ENCODE data around the gene ZBTB20. TPM values are rescaled to one million over a fixed set of nuclear protein-coding genes. Genes with fewer than 3 reads are reported as not detected.

Gene ZBTB20
- total RNA-seq, 6 experiments from 2014 or later, result 8.0 to 14.1 (median 10.4) TPM

DNA sequence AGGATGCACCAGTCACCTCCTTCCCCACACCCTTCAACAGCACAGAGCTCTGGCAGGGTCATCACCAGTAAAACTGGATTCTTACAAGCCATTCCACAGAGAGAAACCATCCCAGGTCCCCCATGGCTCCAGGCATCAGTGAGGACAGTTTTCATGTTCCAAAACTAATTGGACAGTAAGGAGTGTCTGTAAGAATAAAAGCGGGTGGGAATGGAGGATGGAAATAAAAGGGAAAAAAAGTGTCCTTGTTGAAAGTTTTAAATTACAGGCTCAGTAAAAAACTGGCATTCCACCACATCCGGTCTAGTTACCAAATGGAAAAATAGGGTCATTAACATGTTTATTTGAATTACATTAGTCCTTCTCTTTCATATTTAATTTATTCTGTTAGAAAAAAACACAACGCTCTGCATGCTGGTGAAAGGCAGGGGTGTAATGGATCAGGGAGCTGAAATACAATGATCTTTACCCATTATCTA, 735.9 kb downstream of the ZBTB20 start:
- DNase-seq, result peak; percentile 41
- Mint-ChIP-seq H3K36me3 (ENCODE audit: low read depth) (no peaks in the 10 kb centered on the region), H3K27me3 (ENCODE audit: insufficient read depth) (no peaks in the 10 kb centered on the region; the same call in 1 of the 2 replicates), H3K27ac (peak overlapping the region; percentile 90), H3K4me3 (peak overlapping the region; percentile 83), H3K9me3 (no peaks in the 10 kb centered on the region), H3K4me1 (ENCODE audit: low read depth) (peaks cover 77% of the 10 kb centered on the region)
- TF ChIP-seq, protein P1, sequence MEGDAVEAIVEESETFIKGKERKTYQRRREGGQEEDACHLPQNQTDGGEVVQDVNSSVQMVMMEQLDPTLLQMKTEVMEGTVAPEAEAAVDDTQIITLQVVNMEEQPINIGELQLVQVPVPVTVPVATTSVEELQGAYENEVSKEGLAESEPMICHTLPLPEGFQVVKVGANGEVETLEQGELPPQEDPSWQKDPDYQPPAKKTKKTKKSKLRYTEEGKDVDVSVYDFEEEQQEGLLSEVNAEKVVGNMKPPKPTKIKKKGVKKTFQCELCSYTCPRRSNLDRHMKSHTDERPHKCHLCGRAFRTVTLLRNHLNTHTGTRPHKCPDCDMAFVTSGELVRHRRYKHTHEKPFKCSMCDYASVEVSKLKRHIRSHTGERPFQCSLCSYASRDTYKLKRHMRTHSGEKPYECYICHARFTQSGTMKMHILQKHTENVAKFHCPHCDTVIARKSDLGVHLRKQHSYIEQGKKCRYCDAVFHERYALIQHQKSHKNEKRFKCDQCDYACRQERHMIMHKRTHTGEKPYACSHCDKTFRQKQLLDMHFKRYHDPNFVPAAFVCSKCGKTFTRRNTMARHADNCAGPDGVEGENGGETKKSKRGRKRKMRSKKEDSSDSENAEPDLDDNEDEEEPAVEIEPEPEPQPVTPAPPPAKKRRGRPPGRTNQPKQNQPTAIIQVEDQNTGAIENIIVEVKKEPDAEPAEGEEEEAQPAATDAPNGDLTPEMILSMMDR (IDR thresholded peaks at IDR 0.05), result no peak

DNA sequence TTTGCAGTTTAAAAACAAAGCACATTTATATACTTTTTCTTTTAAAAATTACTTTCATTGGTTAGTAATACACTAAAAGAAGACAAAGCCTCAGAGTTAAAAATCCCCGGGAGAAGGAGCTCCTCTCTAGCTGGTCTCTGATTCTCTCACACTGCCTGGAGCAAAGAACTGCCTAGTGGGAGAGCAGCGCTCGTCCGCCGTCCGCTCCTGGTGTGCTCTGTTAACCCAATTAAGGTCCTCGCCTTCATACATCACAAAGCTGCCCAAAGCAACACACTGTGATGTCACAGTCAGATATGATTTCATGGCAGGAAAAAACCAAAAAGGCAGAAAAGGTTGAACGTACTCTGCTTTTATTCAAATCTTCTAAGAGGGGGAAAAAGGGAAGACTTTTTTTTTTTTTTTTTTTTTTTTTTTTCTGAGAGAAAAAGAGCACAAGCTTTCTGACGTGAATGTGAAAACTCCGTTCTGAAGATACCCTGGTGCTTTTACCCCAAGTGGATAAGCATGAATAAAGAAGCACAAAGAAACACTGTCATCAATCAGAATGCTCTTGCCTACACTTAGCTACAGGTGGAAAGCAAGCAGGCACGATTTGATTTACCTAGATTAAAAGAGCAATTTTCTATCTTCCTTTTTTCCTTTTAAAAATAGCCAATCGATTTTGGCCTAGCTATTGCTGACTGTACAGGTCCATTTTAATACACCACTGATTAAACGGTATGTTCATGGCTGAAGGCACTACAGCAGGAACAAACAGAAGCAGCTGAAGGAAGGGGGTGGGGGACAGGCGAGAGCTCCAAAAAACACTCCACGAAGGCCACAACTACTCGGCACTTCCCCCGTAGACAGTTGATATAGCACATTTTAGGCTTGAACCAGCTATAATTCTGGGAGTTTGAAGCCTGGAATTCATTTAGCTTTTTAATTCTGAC, 738.1 kb downstream of the ZBTB20 start:
- H3K27ac Mint-ChIP-seq, result peak overlapping the region; percentile 90; the same call in 1 of the 2 replicates
- peaks cover 96% of the 10 kb centered on the region for H3K4me1 Mint-ChIP-seq (ENCODE audit: low read depth)
- H3K36me3 Mint-ChIP-seq (ENCODE audit: low read depth), result no peaks in the 10 kb centered on the region
- no peaks in the 10 kb centered on the region for H3K9me3 Mint-ChIP-seq
- DNase-seq, result no peak
- TF ChIP-seq, protein P1 (IDR thresholded peaks at IDR 0.05), result no peak
- H3K27me3 Mint-ChIP-seq (ENCODE audit: insufficient read depth), result no peaks in the 10 kb centered on the region; the same call in 1 of the 2 replicates
- peak overlapping the region; percentile 83 for H3K4me3 Mint-ChIP-seq

DNA sequence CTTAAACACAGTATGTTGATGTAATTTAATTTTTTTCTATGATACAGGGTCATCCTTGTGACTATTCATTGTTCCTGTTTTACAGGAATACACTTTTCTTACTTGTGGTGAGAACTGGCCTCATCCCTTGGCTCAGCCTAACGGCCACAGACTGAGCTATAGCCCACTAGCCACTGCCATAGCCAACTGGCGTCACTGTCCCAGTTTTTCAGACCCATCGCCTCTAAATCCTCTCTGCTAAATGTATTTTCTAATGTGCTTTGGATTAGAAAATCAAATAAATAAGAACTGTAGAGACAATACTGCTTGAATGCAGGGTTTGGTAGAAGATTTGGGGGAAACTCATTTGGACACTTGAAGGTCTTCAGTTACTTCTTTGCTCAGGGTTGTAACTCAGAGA, 740.2 kb downstream of the ZBTB20 start:
- peaks cover 82% of the 10 kb centered on the region for H3K4me1 Mint-ChIP-seq (ENCODE audit: low read depth)
- H3K4me3 Mint-ChIP-seq, result no peak overlapping the region
- TF ChIP-seq, protein P1 (IDR thresholded peaks at IDR 0.05), result no peak
- no peaks in the 10 kb centered on the region for H3K9me3 Mint-ChIP-seq
- no peak overlapping the region for H3K27ac Mint-ChIP-seq
- H3K36me3 Mint-ChIP-seq (ENCODE audit: low read depth), result no peaks in the 10 kb centered on the region
- DNase-seq, result no peak
- no peaks in the 10 kb centered on the region; the same call in 1 of the 2 replicates for H3K27me3 Mint-ChIP-seq (ENCODE audit: insufficient read depth)

DNA sequence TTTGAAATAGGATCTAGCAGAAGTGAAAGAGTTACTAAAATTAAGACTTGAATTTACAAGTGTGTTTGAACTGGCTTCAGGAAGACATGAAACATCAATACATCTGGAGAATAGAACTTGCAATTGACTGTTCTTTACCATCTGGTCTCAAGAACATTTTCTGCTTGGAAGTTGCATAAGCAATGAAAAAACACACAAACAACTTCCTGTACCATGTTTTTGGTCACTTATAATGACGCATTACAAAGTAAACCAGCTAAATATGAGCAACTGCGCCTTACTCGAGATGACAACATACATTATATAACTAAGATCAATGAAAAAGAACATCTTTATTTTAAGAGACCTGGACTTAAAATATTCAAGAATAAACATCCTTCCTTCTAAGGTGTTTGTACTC, 740.8 kb downstream of the ZBTB20 start:
- Mint-ChIP-seq H3K27me3 (ENCODE audit: insufficient read depth) (no peaks in the 10 kb centered on the region; the same call in 1 of the 2 replicates), H3K9me3 (no peaks in the 10 kb centered on the region), H3K36me3 (ENCODE audit: low read depth) (no peaks in the 10 kb centered on the region), H3K27ac (peak overlapping the region; percentile 9), H3K4me1 (ENCODE audit: low read depth) (peaks cover 76% of the 10 kb centered on the region), H3K4me3 (peak overlapping the region; percentile 10; the same call in 1 of the 2 replicates)
- TF ChIP-seq, protein P1 (IDR thresholded peaks at IDR 0.05), result no peak
- DNase-seq, result peak; percentile 47

DNA sequence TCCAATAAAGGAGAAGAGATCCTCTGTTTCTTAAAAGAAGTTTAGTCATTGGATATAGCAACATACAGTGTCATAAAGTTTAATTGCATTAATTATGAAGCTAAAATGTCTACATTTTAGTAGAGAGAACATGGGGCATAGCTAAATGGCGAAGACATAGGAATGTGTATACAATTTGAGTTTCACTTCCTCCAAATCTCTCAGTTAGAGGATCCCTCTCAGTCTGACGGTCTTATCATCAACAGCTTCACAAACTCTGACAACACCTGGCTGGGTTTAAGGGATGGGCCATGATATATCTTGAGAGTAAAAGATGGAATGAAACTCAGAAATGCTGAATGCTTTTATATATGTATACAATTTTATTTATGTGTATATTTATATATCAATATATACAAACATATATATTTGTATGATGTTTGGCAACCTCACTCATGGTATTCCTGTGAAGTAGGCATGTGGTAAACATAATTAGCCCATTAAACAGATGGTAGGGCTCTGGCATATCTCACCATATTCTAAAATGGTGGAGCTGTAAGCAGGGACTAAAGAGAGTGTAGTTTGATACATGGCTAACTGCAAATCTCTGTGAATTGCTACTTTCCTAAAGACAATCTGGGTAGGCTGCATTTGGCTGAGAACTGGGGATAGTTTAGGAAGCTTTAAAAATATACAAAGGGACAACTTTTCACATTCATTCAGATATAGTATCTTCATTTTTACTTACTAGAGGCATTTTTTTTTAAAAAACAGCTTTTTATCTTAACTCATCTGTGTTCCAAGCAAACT, 741.7 kb downstream of the ZBTB20 start:
- Mint-ChIP-seq H3K4me3 (no peak overlapping the region; the same call in 1 of the 2 replicates), H3K27me3 (ENCODE audit: insufficient read depth) (no peaks in the 10 kb centered on the region; the same call in 1 of the 2 replicates), H3K4me1 (ENCODE audit: low read depth) (peaks cover 76% of the 10 kb centered on the region), H3K36me3 (ENCODE audit: low read depth) (no peaks in the 10 kb centered on the region), H3K27ac (peak overlapping the region; percentile 78; the same call in 1 of the 2 replicates), H3K9me3 (no peaks in the 10 kb centered on the region)
- TF ChIP-seq, protein P1 (IDR thresholded peaks at IDR 0.05), result no peak
- no peak for DNase-seq

Data from HFFc6 (cell line).